SK-N-SH (cell line): ENCODE measurements around the gene PSTPIP1.

Source experiments
- EP300 ChIP-seq, 2 experiments: IDR thresholded peaks; 2 replicates each; pipeline versions ENCODE4 v1.4.0 to v1.6.1; 2012; ENCODE audit warnings: borderline replicate concordance in 1 of 2, low read depth in 1 of 2, low read length in 1 of 2
- NRF1 ChIP-seq: IDR thresholded peaks from 2 replicates; pipeline ENCODE4 v1.6.1; 2012; ENCODE audit warnings: low read depth, mild to moderate bottlenecking, low read length
- RXRA ChIP-seq: IDR thresholded peaks from 2 replicates; pipeline ENCODE4 v1.4.0; 2012; ENCODE audit warnings: low read depth, mild to moderate bottlenecking, borderline replicate concordance
- TF ChIP-seq, protein P1 (sequence below): fragments of 200-600 bp; sonication (generic); IDR thresholded peaks from 2 replicates; pipeline ENCODE4 v1.6.1; 2017; ENCODE audit warnings: antibody characterized with exemption, mild to moderate bottlenecking, moderate library complexity
- TF ChIP-seq, protein P2 (sequence below): IDR thresholded peaks from 2 replicates; pipeline ENCODE4 v1.4.0; 2012; ENCODE audit warnings: low read depth, borderline replicate concordance
- TF ChIP-seq, protein P3 (sequence below): IDR thresholded peaks from 2 replicates; pipeline ENCODE4; 2012

DNA sequence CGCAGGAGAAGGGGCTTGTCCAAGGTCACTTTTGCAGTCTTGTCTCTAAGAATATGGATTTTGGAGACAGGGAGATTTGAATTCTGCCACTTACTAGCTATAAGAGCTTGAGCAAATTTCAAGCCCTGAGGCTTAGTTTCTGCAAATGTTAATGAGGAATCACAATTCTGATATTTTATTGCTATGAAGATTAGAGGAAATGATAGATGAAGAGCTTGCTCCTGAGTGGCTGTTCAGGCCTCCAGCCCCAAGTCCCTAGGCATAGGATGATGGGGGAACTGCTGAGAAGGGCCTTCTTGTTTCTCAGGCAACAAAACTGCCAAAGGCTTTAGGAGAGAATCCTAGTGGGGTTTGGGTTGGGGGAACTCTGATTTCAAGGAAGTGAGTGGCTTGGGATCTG is 18.8 kb upstream of the PSTPIP1 start:
- TF ChIP-seq NRF1: no peak
- no peak for TF ChIP-seq EP300 (IDR thresholded peaks at IDR 0.05; ENCODE audit: borderline replicate concordance in 1 of 2, low read depth in 1 of 2, low read length in 1 of 2)
- TF ChIP-seq RXRA: no peak
- TF ChIP-seq, protein P1, sequence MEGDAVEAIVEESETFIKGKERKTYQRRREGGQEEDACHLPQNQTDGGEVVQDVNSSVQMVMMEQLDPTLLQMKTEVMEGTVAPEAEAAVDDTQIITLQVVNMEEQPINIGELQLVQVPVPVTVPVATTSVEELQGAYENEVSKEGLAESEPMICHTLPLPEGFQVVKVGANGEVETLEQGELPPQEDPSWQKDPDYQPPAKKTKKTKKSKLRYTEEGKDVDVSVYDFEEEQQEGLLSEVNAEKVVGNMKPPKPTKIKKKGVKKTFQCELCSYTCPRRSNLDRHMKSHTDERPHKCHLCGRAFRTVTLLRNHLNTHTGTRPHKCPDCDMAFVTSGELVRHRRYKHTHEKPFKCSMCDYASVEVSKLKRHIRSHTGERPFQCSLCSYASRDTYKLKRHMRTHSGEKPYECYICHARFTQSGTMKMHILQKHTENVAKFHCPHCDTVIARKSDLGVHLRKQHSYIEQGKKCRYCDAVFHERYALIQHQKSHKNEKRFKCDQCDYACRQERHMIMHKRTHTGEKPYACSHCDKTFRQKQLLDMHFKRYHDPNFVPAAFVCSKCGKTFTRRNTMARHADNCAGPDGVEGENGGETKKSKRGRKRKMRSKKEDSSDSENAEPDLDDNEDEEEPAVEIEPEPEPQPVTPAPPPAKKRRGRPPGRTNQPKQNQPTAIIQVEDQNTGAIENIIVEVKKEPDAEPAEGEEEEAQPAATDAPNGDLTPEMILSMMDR: no peak
- TF ChIP-seq, protein P2, sequence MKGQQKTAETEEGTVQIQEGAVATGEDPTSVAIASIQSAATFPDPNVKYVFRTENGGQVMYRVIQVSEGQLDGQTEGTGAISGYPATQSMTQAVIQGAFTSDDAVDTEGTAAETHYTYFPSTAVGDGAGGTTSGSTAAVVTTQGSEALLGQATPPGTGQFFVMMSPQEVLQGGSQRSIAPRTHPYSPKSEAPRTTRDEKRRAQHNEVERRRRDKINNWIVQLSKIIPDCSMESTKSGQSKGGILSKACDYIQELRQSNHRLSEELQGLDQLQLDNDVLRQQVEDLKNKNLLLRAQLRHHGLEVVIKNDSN: no peak
- TF ChIP-seq, protein P3, sequence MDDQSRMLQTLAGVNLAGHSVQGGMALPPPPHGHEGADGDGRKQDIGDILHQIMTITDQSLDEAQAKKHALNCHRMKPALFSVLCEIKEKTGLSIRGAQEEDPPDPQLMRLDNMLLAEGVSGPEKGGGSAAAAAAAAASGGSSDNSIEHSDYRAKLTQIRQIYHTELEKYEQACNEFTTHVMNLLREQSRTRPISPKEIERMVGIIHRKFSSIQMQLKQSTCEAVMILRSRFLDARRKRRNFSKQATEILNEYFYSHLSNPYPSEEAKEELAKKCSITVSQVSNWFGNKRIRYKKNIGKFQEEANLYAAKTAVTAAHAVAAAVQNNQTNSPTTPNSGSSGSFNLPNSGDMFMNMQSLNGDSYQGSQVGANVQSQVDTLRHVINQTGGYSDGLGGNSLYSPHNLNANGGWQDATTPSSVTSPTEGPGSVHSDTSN: no peak
